ENCODE data around the gene HIKESHI.
A peak's percentile ranks its signal among the peaks of the same experiment; 100 is the strongest.
"Not testable (repeated sequence)": the region's sequence is repeated elsewhere in the genome, so short reads cannot be mapped to it uniquely, and the experiment has no call there.

The HIKESHI gene

GRCh38 chr11:86357412-86357811 is 55.4 kb downstream of the HIKESHI start:
- not testable (repeated sequence) for H3K27ac ChIP-seq (ENCODE audit: low read depth, low read length)

GRCh38 chr11:86358720-86359119 is 56.7 kb downstream of the HIKESHI start:
- no peak overlapping the region for H2AFZ ChIP-seq (ENCODE audit: low read length, unreplicated experiment)
- H3K36me3 ChIP-seq (ENCODE audit: insufficient read depth, low read length), result no peaks in the 10 kb centered on the region
- H3K27me3 ChIP-seq (ENCODE audit: insufficient read depth, low read length), result no peaks in the 10 kb centered on the region
- no peak overlapping the region for H3K27ac ChIP-seq (ENCODE audit: low read depth, low read length)
- no peaks in the 10 kb centered on the region for H3K4me1 ChIP-seq (ENCODE audit: control insufficient read depth, insufficient read depth, low read length, unreplicated experiment)
- H3K79me2 ChIP-seq (ENCODE audit: control insufficient read depth, insufficient read depth, low read length, unreplicated experiment), result no peaks in the 10 kb centered on the region
- H3K4me3 ChIP-seq (ENCODE audit: low read depth, low read length), result no peak overlapping the region

More at GRCh38 chr11:86357412-86357811, 55.4 kb downstream of the HIKESHI start:
- H3K4me1 ChIP-seq (ENCODE audit: control insufficient read depth, insufficient read depth, low read length, unreplicated experiment); H3K4me3 ChIP-seq (ENCODE audit: low read depth, low read length); H3K79me2 ChIP-seq (ENCODE audit: control insufficient read depth, insufficient read depth, low read length, unreplicated experiment); H3K36me3 ChIP-seq (ENCODE audit: insufficient read depth, low read length); H2AFZ ChIP-seq (ENCODE audit: low read length, unreplicated experiment); H3K27me3 ChIP-seq (ENCODE audit: insufficient read depth, low read length): not testable (repeated sequence)

GRCh38 chr11:86360775-86361395 is 58.8 kb downstream of the HIKESHI start:
- H3K4me3 ChIP-seq (ENCODE audit: low read depth, low read length), result no peak overlapping the region
- H3K27me3 ChIP-seq (ENCODE audit: insufficient read depth, low read length), result no peaks in the 10 kb centered on the region
- no peak overlapping the region for H2AFZ ChIP-seq (ENCODE audit: low read length, unreplicated experiment)
- H3K36me3 ChIP-seq (ENCODE audit: insufficient read depth, low read length), result no peaks in the 10 kb centered on the region
- no peak overlapping the region for H3K27ac ChIP-seq (ENCODE audit: low read depth, low read length)
- no peaks in the 10 kb centered on the region for H3K79me2 ChIP-seq (ENCODE audit: control insufficient read depth, insufficient read depth, low read length, unreplicated experiment)
- no peaks in the 10 kb centered on the region for H3K4me1 ChIP-seq (ENCODE audit: control insufficient read depth, insufficient read depth, low read length, unreplicated experiment)

- Histone ChIP-seq H3K4me1 (ENCODE audit: control insufficient read depth, insufficient read depth, low read length, unreplicated experiment) (no peaks in the 10 kb centered on the region), H3K27ac (ENCODE audit: low read depth, low read length) (no peak overlapping the region), H2AFZ (ENCODE audit: low read length, unreplicated experiment) (no peak overlapping the region), H3K27me3 (ENCODE audit: insufficient read depth, low read length) (no peaks in the 10 kb centered on the region), H3K36me3 (ENCODE audit: insufficient read depth, low read length) (no peaks in the 10 kb centered on the region), H3K4me3 (ENCODE audit: low read depth, low read length) (no peak overlapping the region), H3K79me2 (ENCODE audit: control insufficient read depth, insufficient read depth, low read length, unreplicated experiment) (no peaks in the 10 kb centered on the region)
Observed at GRCh38 chr11:86363424-86363823, 61.4 kb downstream of the HIKESHI start.

- no peaks in the 10 kb centered on the region for H3K79me2 ChIP-seq (ENCODE audit: control insufficient read depth, insufficient read depth, low read length, unreplicated experiment)
- H2AFZ ChIP-seq (ENCODE audit: low read length, unreplicated experiment), result no peak overlapping the region
- H3K4me3 ChIP-seq (ENCODE audit: low read depth, low read length), result no peak overlapping the region
- H3K4me1 ChIP-seq (ENCODE audit: control insufficient read depth, insufficient read depth, low read length, unreplicated experiment), result no peaks in the 10 kb centered on the region
- no peaks in the 10 kb centered on the region for H3K36me3 ChIP-seq (ENCODE audit: insufficient read depth, low read length)
- H3K27me3 ChIP-seq (ENCODE audit: insufficient read depth, low read length), result no peaks in the 10 kb centered on the region
- H3K27ac ChIP-seq (ENCODE audit: low read depth, low read length), result no peak overlapping the region
Observed at GRCh38 chr11:86365546-86365945, 63.5 kb downstream of the HIKESHI start.

GRCh38 chr11:86369668-86370067 is 67.6 kb downstream of the HIKESHI start:
- no peaks in the 10 kb centered on the region for H3K79me2 ChIP-seq (ENCODE audit: control insufficient read depth, insufficient read depth, low read length, unreplicated experiment)
- H3K36me3 ChIP-seq (ENCODE audit: insufficient read depth, low read length), result no peaks in the 10 kb centered on the region
- no peaks in the 10 kb centered on the region for H3K27me3 ChIP-seq (ENCODE audit: insufficient read depth, low read length)
- no peak overlapping the region for H3K4me3 ChIP-seq (ENCODE audit: low read depth, low read length)
- H2AFZ ChIP-seq (ENCODE audit: low read length, unreplicated experiment), result no peak overlapping the region
- no peak overlapping the region for H3K27ac ChIP-seq (ENCODE audit: low read depth, low read length)
- peaks cover 6% of the 10 kb centered on the region for H3K4me1 ChIP-seq (ENCODE audit: control insufficient read depth, insufficient read depth, low read length, unreplicated experiment)

- Histone ChIP-seq H3K27ac (ENCODE audit: low read depth, low read length) (no peak overlapping the region), H3K79me2 (ENCODE audit: control insufficient read depth, insufficient read depth, low read length, unreplicated experiment) (no peaks in the 10 kb centered on the region), H3K4me3 (ENCODE audit: low read depth, low read length) (no peak overlapping the region), H3K36me3 (ENCODE audit: insufficient read depth, low read length) (no peaks in the 10 kb centered on the region), H3K27me3 (ENCODE audit: insufficient read depth, low read length) (no peaks in the 10 kb centered on the region), H3K4me1 (ENCODE audit: control insufficient read depth, insufficient read depth, low read length, unreplicated experiment) (peaks cover 6% of the 10 kb centered on the region), H2AFZ (ENCODE audit: low read length, unreplicated experiment) (no peak overlapping the region)
Observed at GRCh38 chr11:86370171-86370570, 68.1 kb downstream of the HIKESHI start.

GRCh38 chr11:86370922-86371594 is 69.0 kb downstream of the HIKESHI start:
- peak overlapping the region; percentile 9 for H2AFZ ChIP-seq (ENCODE audit: low read length, unreplicated experiment)
- no peaks in the 10 kb centered on the region for H3K79me2 ChIP-seq (ENCODE audit: control insufficient read depth, insufficient read depth, low read length, unreplicated experiment)
- H3K27ac ChIP-seq (ENCODE audit: low read depth, low read length), result peak overlapping the region; percentile 43; the same call in 1 of the 2 replicates
- H3K27me3 ChIP-seq (ENCODE audit: insufficient read depth, low read length), result no peaks in the 10 kb centered on the region
- H3K36me3 ChIP-seq (ENCODE audit: insufficient read depth, low read length), result no peaks in the 10 kb centered on the region
- no peak overlapping the region for H3K4me3 ChIP-seq (ENCODE audit: low read depth, low read length)
- peaks cover 6% of the 10 kb centered on the region for H3K4me1 ChIP-seq (ENCODE audit: control insufficient read depth, insufficient read depth, low read length, unreplicated experiment)

- Histone ChIP-seq H3K27ac (ENCODE audit: low read depth, low read length) (no peak overlapping the region), H3K36me3 (ENCODE audit: insufficient read depth, low read length) (no peaks in the 10 kb centered on the region), H3K79me2 (ENCODE audit: control insufficient read depth, insufficient read depth, low read length, unreplicated experiment) (no peaks in the 10 kb centered on the region), H3K27me3 (ENCODE audit: insufficient read depth, low read length) (no peaks in the 10 kb centered on the region), H3K4me3 (ENCODE audit: low read depth, low read length) (no peak overlapping the region), H2AFZ (ENCODE audit: low read length, unreplicated experiment) (no peak overlapping the region), H3K4me1 (ENCODE audit: control insufficient read depth, insufficient read depth, low read length, unreplicated experiment) (peaks cover 6% of the 10 kb centered on the region)
Observed at GRCh38 chr11:86372041-86372440, 70.0 kb downstream of the HIKESHI start.

- Histone ChIP-seq H3K4me1 (ENCODE audit: control insufficient read depth, insufficient read depth, low read length, unreplicated experiment) (peaks cover 6% of the 10 kb centered on the region), H3K27me3 (ENCODE audit: insufficient read depth, low read length) (no peaks in the 10 kb centered on the region), H3K36me3 (ENCODE audit: insufficient read depth, low read length) (no peaks in the 10 kb centered on the region)
Observed at GRCh38 chr11:86372586-86372985, 70.5 kb downstream of the HIKESHI start.

GRCh38 chr11:86374069-86374468 is 72.0 kb downstream of the HIKESHI start:
- Histone ChIP-seq H3K4me3 (ENCODE audit: low read depth, low read length) (0 out of 2 replicates have a peak overlapping the region, but pooled peaks have one; percentile 6), H3K79me2 (ENCODE audit: control insufficient read depth, insufficient read depth, low read length, unreplicated experiment) (no peaks in the 10 kb centered on the region), H3K36me3 (ENCODE audit: insufficient read depth, low read length) (no peaks in the 10 kb centered on the region), H3K27ac (ENCODE audit: low read depth, low read length) (no peak overlapping the region), H3K4me1 (ENCODE audit: control insufficient read depth, insufficient read depth, low read length, unreplicated experiment) (peaks cover 6% of the 10 kb centered on the region), H3K27me3 (ENCODE audit: insufficient read depth, low read length) (no peaks in the 10 kb centered on the region), H2AFZ (ENCODE audit: low read length, unreplicated experiment) (no peak overlapping the region)

More at GRCh38 chr11:86372586-86372985, 70.5 kb downstream of the HIKESHI start:
- Histone ChIP-seq H3K27ac (ENCODE audit: low read depth, low read length) (no peak overlapping the region), H2AFZ (ENCODE audit: low read length, unreplicated experiment) (no peak overlapping the region), H3K4me3 (ENCODE audit: low read depth, low read length) (no peak overlapping the region), H3K79me2 (ENCODE audit: control insufficient read depth, insufficient read depth, low read length, unreplicated experiment) (no peaks in the 10 kb centered on the region)

All from ACC112 (cell line).